C4-2B (cell line): Measurements from ENCODE around the gene EEF2K.

Experiments
- ZFX ChIP-seq: fragments of 450-650 bp; IDR thresholded peaks from 2 replicates; pipeline ENCODE4 v1.6.1; 2017
- TF ChIP-seq, protein P1 (sequence below): fragments of 450-650 bp; conservative IDR thresholded peaks from 2 replicates; pipeline ENCODE4 v1.5.1; 2017; ENCODE audit warnings: mild to moderate bottlenecking

GRCh38 chr16:22308824-22309520 is 102.9 kb downstream of the EEF2K start:
- TF ChIP-seq, protein P1, sequence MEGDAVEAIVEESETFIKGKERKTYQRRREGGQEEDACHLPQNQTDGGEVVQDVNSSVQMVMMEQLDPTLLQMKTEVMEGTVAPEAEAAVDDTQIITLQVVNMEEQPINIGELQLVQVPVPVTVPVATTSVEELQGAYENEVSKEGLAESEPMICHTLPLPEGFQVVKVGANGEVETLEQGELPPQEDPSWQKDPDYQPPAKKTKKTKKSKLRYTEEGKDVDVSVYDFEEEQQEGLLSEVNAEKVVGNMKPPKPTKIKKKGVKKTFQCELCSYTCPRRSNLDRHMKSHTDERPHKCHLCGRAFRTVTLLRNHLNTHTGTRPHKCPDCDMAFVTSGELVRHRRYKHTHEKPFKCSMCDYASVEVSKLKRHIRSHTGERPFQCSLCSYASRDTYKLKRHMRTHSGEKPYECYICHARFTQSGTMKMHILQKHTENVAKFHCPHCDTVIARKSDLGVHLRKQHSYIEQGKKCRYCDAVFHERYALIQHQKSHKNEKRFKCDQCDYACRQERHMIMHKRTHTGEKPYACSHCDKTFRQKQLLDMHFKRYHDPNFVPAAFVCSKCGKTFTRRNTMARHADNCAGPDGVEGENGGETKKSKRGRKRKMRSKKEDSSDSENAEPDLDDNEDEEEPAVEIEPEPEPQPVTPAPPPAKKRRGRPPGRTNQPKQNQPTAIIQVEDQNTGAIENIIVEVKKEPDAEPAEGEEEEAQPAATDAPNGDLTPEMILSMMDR: no peak
- no peak for TF ChIP-seq ZFX
